Measurements from ENCODE around the gene RNF111.

RNF111 gene

DNA sequence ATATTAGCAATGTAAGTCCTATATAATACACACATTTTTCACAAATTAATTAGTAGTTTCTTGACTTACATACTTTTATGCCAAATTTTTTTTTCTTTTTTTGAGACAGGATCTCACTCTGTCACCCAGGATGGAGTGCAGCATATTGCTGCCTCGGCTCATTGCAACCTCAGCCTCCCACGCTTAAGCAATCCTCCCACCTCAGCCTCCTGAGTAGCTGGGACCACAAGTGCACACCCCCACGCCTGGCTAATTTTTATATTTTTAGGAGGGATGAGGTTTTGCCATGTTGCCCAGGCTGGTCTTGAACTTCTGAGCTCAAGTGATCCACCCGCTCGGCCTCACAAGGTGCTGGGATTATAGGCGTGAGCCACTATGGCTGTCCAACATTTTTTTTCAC is 54.6 kb downstream of the RNF111 start:
- H3K9me3 ChIP-seq (ENCODE audit: insufficient read depth, low read depth, low read length) = no peaks in the 10 kb centered on the region
- no peak overlapping the region for H3K4me3 ChIP-seq (ENCODE audit: low read length, poor library complexity, severe bottlenecking)
- TF ChIP-seq EZH2phosphoT487 (IDR thresholded peaks at IDR 0.05; ENCODE audit: borderline replicate concordance) = no peak
- TF ChIP-seq, protein P1, sequence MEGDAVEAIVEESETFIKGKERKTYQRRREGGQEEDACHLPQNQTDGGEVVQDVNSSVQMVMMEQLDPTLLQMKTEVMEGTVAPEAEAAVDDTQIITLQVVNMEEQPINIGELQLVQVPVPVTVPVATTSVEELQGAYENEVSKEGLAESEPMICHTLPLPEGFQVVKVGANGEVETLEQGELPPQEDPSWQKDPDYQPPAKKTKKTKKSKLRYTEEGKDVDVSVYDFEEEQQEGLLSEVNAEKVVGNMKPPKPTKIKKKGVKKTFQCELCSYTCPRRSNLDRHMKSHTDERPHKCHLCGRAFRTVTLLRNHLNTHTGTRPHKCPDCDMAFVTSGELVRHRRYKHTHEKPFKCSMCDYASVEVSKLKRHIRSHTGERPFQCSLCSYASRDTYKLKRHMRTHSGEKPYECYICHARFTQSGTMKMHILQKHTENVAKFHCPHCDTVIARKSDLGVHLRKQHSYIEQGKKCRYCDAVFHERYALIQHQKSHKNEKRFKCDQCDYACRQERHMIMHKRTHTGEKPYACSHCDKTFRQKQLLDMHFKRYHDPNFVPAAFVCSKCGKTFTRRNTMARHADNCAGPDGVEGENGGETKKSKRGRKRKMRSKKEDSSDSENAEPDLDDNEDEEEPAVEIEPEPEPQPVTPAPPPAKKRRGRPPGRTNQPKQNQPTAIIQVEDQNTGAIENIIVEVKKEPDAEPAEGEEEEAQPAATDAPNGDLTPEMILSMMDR (conservative IDR thresholded peaks at IDR 0.05; ENCODE audit: low read length) = no peak
- H3K27me3 ChIP-seq (ENCODE audit: insufficient read depth, low read length, poor library complexity, severe bottlenecking) = no peaks in the 10 kb centered on the region
- H3K79me2 ChIP-seq (ENCODE audit: insufficient read depth, low read length) = peaks cover 80% of the 10 kb centered on the region
- peaks cover 10% of the 10 kb centered on the region for H4K20me1 ChIP-seq (ENCODE audit: insufficient read depth, low read length, poor library complexity, severe bottlenecking)
- no peak overlapping the region for H3K4me2 ChIP-seq (ENCODE audit: low read depth, low read length, poor library complexity, severe bottlenecking)
- 0 out of 2 replicates have a peak, but pooled peaks cover 2% of the 10 kb centered on the region for H3F3A ChIP-seq (ENCODE audit: low read depth)
- no peaks in the 10 kb centered on the region for H3K4me1 ChIP-seq (ENCODE audit: insufficient read depth, low read length, poor library complexity, severe bottlenecking)
- no peaks in the 10 kb centered on the region for H3K9me2 ChIP-seq (replicated peaks; ENCODE audit: low read depth, low read length)
- H3K36me3 ChIP-seq (ENCODE audit: insufficient read depth, low read length) = peaks cover 7% of the 10 kb centered on the region; the same call in 1 of the 2 replicates
- no peak overlapping the region for H3K9ac ChIP-seq (ENCODE audit: low read depth, low read length, poor library complexity, severe bottlenecking)
- H2AFZ ChIP-seq (ENCODE audit: low read length) = no peak overlapping the region

DNA sequence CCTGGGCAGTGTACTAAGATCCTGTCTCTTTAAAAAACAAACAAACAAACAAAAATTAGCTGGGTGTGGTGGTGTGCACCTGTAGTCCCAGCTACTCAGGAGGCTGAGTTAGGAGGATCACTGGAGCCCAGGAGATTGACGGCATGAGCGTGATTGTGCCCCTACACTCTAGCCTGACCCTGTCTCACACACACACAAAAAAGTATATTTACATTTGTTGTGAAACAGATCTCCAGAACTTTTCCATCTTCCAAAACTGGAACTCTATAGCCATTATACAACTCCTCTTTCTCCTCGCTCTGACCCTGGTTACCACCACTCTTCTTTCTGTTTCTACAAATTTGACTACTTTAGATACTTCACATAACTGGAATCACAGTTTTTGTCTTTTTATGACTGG is 61.4 kb downstream of the RNF111 start:
- Histone ChIP-seq H3K9me2 (replicated peaks; ENCODE audit: low read depth, low read length) (no peaks in the 10 kb centered on the region), H3K4me2 (ENCODE audit: low read depth, low read length, poor library complexity, severe bottlenecking) (no peak overlapping the region), H3K36me3 (ENCODE audit: insufficient read depth, low read length) (peaks cover 37% of the 10 kb centered on the region), H3F3A (ENCODE audit: low read depth) (no peaks in the 10 kb centered on the region; the same call in 1 of the 2 replicates), H3K9me3 (ENCODE audit: insufficient read depth, low read depth, low read length) (no peaks in the 10 kb centered on the region), H3K4me1 (ENCODE audit: insufficient read depth, low read length, poor library complexity, severe bottlenecking) (peaks cover 4% of the 10 kb centered on the region), H2AFZ (ENCODE audit: low read length) (no peak overlapping the region), H4K20me1 (ENCODE audit: insufficient read depth, low read length, poor library complexity, severe bottlenecking) (peaks cover 8% of the 10 kb centered on the region), H3K9ac (ENCODE audit: low read depth, low read length, poor library complexity, severe bottlenecking) (no peak overlapping the region), H3K27me3 (ENCODE audit: insufficient read depth, low read length, poor library complexity, severe bottlenecking) (no peaks in the 10 kb centered on the region), H3K79me2 (ENCODE audit: insufficient read depth, low read length) (peaks cover 62% of the 10 kb centered on the region; the same call in 1 of the 2 replicates), H3K4me3 (ENCODE audit: low read length, poor library complexity, severe bottlenecking) (no peak overlapping the region)
- TF ChIP-seq, protein P1 (conservative IDR thresholded peaks at IDR 0.05; ENCODE audit: low read length) = no peak
- no peak for TF ChIP-seq EZH2phosphoT487 (IDR thresholded peaks at IDR 0.05; ENCODE audit: borderline replicate concordance)

DNA sequence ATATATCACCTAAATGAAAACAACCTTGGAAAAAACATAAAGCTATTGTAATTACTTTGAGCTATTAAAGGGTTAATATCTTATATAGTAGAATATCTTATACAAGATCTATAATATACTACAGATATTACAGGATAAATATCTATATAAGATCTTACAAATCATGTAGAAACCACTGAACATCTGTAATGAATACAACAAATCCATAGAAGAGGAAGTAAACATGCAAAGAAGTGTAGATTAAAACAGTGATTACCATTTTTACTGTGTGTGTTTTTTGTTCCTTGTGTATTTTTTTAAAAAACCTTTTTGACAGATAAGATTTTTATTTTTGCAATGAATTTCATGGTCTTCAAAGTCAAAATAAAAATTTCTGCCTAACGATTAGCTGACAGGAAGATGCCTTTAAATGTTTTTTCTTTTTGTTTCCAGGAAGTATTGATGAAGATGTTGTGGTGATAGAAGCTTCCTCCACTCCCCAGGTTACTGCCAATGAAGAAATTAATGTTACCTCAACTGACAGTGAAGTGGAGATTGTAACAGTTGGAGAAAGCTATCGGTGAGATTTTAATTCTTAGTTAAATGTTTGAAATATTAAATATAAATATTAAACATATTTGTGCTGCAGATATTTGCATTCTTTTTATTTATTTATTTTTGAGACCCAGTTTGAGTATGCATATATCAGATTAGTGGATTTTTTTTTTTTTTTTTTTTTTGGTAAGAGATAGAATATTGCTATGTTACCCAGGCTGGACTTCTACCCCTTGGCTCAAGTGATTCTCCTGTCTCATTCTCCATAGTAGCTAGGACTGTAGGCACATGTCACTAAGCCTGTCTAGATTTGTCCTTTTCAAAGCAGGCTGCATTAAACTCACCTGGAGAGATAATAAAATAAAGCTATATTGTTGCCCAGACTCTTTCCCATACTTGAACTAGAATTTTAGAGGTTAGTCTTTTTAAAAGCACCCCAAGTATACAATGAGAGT is 64.7 kb downstream of the RNF111 start:
- Histone ChIP-seq H3K4me1 (ENCODE audit: insufficient read depth, low read length, poor library complexity, severe bottlenecking) (peaks cover 4% of the 10 kb centered on the region), H3K36me3 (ENCODE audit: insufficient read depth, low read length) (peaks cover 65% of the 10 kb centered on the region), H3K4me3 (ENCODE audit: low read length, poor library complexity, severe bottlenecking) (no peak overlapping the region), H3K9me2 (replicated peaks; ENCODE audit: low read depth, low read length) (no peaks in the 10 kb centered on the region), H2AFZ (ENCODE audit: low read length) (no peak overlapping the region), H3K79me2 (ENCODE audit: insufficient read depth, low read length) (peaks cover 31% of the 10 kb centered on the region; the same call in 1 of the 2 replicates), H3K9me3 (ENCODE audit: insufficient read depth, low read depth, low read length) (no peaks in the 10 kb centered on the region), H3K4me2 (ENCODE audit: low read depth, low read length, poor library complexity, severe bottlenecking) (peak overlapping the region; percentile 18), H4K20me1 (ENCODE audit: insufficient read depth, low read length, poor library complexity, severe bottlenecking) (peaks cover 8% of the 10 kb centered on the region), H3K9ac (ENCODE audit: low read depth, low read length, poor library complexity, severe bottlenecking) (no peak overlapping the region), H3F3A (ENCODE audit: low read depth) (no peaks in the 10 kb centered on the region; the same call in 1 of the 2 replicates), H3K27me3 (ENCODE audit: insufficient read depth, low read length, poor library complexity, severe bottlenecking) (no peaks in the 10 kb centered on the region)
- TF ChIP-seq, protein P1 (conservative IDR thresholded peaks at IDR 0.05; ENCODE audit: low read length) = no peak
- TF ChIP-seq EZH2phosphoT487 (IDR thresholded peaks at IDR 0.05; ENCODE audit: borderline replicate concordance) = no peak

Measured in Loucy (cell line).